Prostate gland (tissue), 1 donor: ENCODE data around the gene LNX1.

Experiments
- POLR2A ChIP-seq: fragments of 450-650 bp; IDR thresholded peaks from one replicate; pipeline ENCODE4 v1.6.1; 2016; ENCODE audit warnings: antibody characterized with exemption, mild to moderate bottlenecking
- POLR2AphosphoS5 ChIP-seq: sonication (generic); formaldehyde crosslinking; IDR thresholded peaks from one replicate; pipeline ENCODE4 v1.6.1; 2017; ENCODE audit warnings: antibody characterized with exemption

DNA sequence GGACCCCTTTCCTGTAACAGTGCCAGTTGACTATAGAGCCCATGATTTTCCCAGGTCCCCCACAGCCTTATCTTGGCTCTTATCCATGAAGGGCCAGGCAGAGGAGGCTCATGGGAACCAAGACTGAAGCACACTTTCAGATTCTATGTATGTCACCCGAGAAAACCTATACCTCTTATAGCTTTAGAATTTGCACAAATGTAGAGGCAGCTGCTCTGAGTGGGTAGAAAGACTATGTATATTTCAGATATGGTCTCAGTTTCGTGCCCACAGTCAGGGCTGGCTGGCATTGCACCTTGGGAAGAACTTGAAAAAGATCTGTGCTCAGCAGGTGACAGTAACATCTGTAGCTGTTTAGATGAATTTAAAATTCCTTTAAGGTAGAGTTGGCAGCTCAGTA is 8.3 kb upstream of the LNX1 start:
- TF ChIP-seq POLR2AphosphoS5 (no peak), POLR2A (no peak)
